Large intestine (tissue), 3 donors: ENCODE measurements around the gene CPXM2. TPM values are rescaled to one million over a fixed set of nuclear protein-coding genes. Genes with fewer than 3 reads are reported as not detected.

Source experiments
- DNase-seq, 2 donors: peaks; one replicate each; pipeline versions ENCODE4 v3.0.0 to v3.0.0-alpha.2; 2013
- H3K27ac ChIP-seq: one replicate; pipeline ENCODE4 v1.5.1; 2013; ENCODE audit warnings: low read length
- H3K27me3 ChIP-seq: 2 replicates; pipeline ENCODE4 v1.6.1; 2013; ENCODE audit warnings: low read length; ENCODE audit not compliant: control insufficient read depth, insufficient read depth
- H3K36me3 ChIP-seq: 2 replicates; pipeline ENCODE4 v1.6.1; 2013; ENCODE audit warnings: low read length; ENCODE audit not compliant: control insufficient read depth, insufficient read depth
- H3K4me1 ChIP-seq: one replicate; pipeline ENCODE4 v1.6.1; 2013; ENCODE audit warnings: low read length; ENCODE audit not compliant: control insufficient read depth, insufficient read depth
- H3K4me3 ChIP-seq: one replicate; pipeline ENCODE4 v1.5.1; 2013; ENCODE audit warnings: low read length
- H3K9me3 ChIP-seq: one replicate; pipeline ENCODE4 v1.6.1; 2013; ENCODE audit warnings: mild to moderate bottlenecking, low read depth, low read length, moderate library complexity; ENCODE audit not compliant: control insufficient read depth
- WGBS: methylation state at CpG from one replicate; pipeline ENCODE4 v1.1.5; 2013; ENCODE audit warnings: low lambda C conversion rate; ENCODE audit not compliant: insufficient coverage; 5-methylcytosine and 5-hydroxymethylcytosine counted together
- polyA plus RNA-seq: library from polyadenylated mRNA; unstranded; fragments of 120-200 nt; gene quantifications from one replicate; pipeline ENCODE4 v1.2.1, GENCODE V29; 2013

Gene CPXM2
- polyA plus RNA-seq, 1 donor, result 63.9 TPM

- H3K27me3 ChIP-seq, result no peaks in the 10 kb centered on the region
- WGBS, result 100% methylated on average over 1 of the region's 3 CpGs
- H3K27ac ChIP-seq, result no peak overlapping the region
- no peak overlapping the region for H3K4me3 ChIP-seq
- no peak for DNase-seq
- no peaks in the 10 kb centered on the region for H3K9me3 ChIP-seq
- H3K4me1 ChIP-seq, result peaks cover 3% of the 10 kb centered on the region
- no peaks in the 10 kb centered on the region for H3K36me3 ChIP-seq
These were observed 86.9 kb downstream of the CPXM2 start for GRCh38 chr10:123804716-123805115.

GRCh38 chr10:123800821-123801220 lies 90.8 kb downstream of the CPXM2 start:
- no peaks in the 10 kb centered on the region for H3K9me3 ChIP-seq
- H3K4me3 ChIP-seq, result no peak overlapping the region
- no peak overlapping the region for H3K27ac ChIP-seq
- no peak for DNase-seq
- no CpG with 5 or more reads among the region's 7 CpGs for WGBS
- H3K4me1 ChIP-seq, result no peaks in the 10 kb centered on the region
- H3K36me3 ChIP-seq, result peaks cover 8% of the 10 kb centered on the region
- H3K27me3 ChIP-seq, result no peaks in the 10 kb centered on the region

- H3K36me3 ChIP-seq, result peaks cover 9% of the 10 kb centered on the region
- no peaks in the 10 kb centered on the region for H3K9me3 ChIP-seq
- 24% methylated on average over 6 of the region's 9 CpGs for WGBS
- no peak overlapping the region for H3K27ac ChIP-seq
- DNase-seq, result no peak
- no peak overlapping the region for H3K4me3 ChIP-seq
- H3K27me3 ChIP-seq, result no peaks in the 10 kb centered on the region
- H3K4me1 ChIP-seq, result no peaks in the 10 kb centered on the region
These were observed 91.3 kb downstream of the CPXM2 start for GRCh38 chr10:123800289-123800688.

- no peaks in the 10 kb centered on the region for H3K4me1 ChIP-seq
- WGBS, result no CpG with 5 or more reads among the region's 1 CpG
- no peak for DNase-seq
- H3K36me3 ChIP-seq, result peaks cover 9% of the 10 kb centered on the region
- no peak overlapping the region for H3K4me3 ChIP-seq
- no peaks in the 10 kb centered on the region for H3K27me3 ChIP-seq
- no peak overlapping the region for H3K27ac ChIP-seq
- H3K9me3 ChIP-seq, result no peaks in the 10 kb centered on the region
These were observed 92.8 kb downstream of the CPXM2 start for GRCh38 chr10:123798856-123799255.

GRCh38 chr10:123797813-123798212 lies 93.8 kb downstream of the CPXM2 start:
- WGBS, result no CpG with 5 or more reads among the region's 3 CpGs
- no peaks in the 10 kb centered on the region for H3K27me3 ChIP-seq
- no peaks in the 10 kb centered on the region for H3K9me3 ChIP-seq
- no peaks in the 10 kb centered on the region for H3K4me1 ChIP-seq
- H3K27ac ChIP-seq, result no peak overlapping the region
- H3K36me3 ChIP-seq, result peaks cover 9% of the 10 kb centered on the region
- no peak overlapping the region for H3K4me3 ChIP-seq
- DNase-seq, result no peak

- Histone ChIP-seq H3K4me1 (no peaks in the 10 kb centered on the region), H3K27me3 (no peaks in the 10 kb centered on the region)
- no CpG with 5 or more reads among the region's 5 CpGs for WGBS
These were observed 94.9 kb downstream of the CPXM2 start for GRCh38 chr10:123796736-123797135.

GRCh38 chr10:123795846-123796590 lies 95.6 kb downstream of the CPXM2 start:
- no peak overlapping the region for H3K4me3 ChIP-seq
- DNase-seq, result no peak
- no peak overlapping the region for H3K27ac ChIP-seq
- no peaks in the 10 kb centered on the region for H3K27me3 ChIP-seq
- no peaks in the 10 kb centered on the region for H3K4me1 ChIP-seq
- H3K36me3 ChIP-seq, result peaks cover 14% of the 10 kb centered on the region
- H3K9me3 ChIP-seq, result no peaks in the 10 kb centered on the region
- WGBS, result no CpG with 5 or more reads among the region's 11 CpGs

More at GRCh38 chr10:123796736-123797135, 94.9 kb downstream of the CPXM2 start:
- no peak overlapping the region for H3K27ac ChIP-seq
- no peaks in the 10 kb centered on the region for H3K9me3 ChIP-seq
- no peak overlapping the region for H3K4me3 ChIP-seq
- DNase-seq, result no peak
- H3K36me3 ChIP-seq, result peaks cover 10% of the 10 kb centered on the region

- WGBS, result 90% methylated on average over 4 of the region's 10 CpGs
- H3K27me3 ChIP-seq, result no peaks in the 10 kb centered on the region
- no peak overlapping the region for H3K27ac ChIP-seq
These were observed 96.3 kb downstream of the CPXM2 start for GRCh38 chr10:123795196-123795780.

GRCh38 chr10:123792248-123792978 lies 99.2 kb downstream of the CPXM2 start:
- no peak for DNase-seq
- Histone ChIP-seq H3K27ac (no peak overlapping the region), H3K36me3 (peaks cover 8% of the 10 kb centered on the region), H3K4me3 (no peak overlapping the region), H3K27me3 (no peaks in the 10 kb centered on the region), H3K4me1 (no peaks in the 10 kb centered on the region), H3K9me3 (no peaks in the 10 kb centered on the region)
- no CpG with 5 or more reads among the region's 11 CpGs for WGBS

More at GRCh38 chr10:123795196-123795780, 96.3 kb downstream of the CPXM2 start:
- Histone ChIP-seq H3K4me1 (no peaks in the 10 kb centered on the region), H3K36me3 (peaks cover 14% of the 10 kb centered on the region), H3K4me3 (no peak overlapping the region), H3K9me3 (no peaks in the 10 kb centered on the region)
- DNase-seq, result no peak

- peaks cover 8% of the 10 kb centered on the region for H3K36me3 ChIP-seq
- 80% methylated on average over 5 of the region's 13 CpGs for whole genome bisulfite sequencing
- no peaks in the 10 kb centered on the region for H3K27me3 ChIP-seq
- peak overlapping the region; percentile 3 for H3K27ac ChIP-seq
- H3K4me1 ChIP-seq, result no peaks in the 10 kb centered on the region
- no peak overlapping the region for H3K4me3 ChIP-seq
- H3K9me3 ChIP-seq, result no peaks in the 10 kb centered on the region
- DNase-seq, result peak; percentile 19 to 62
These were observed 101.3 kb downstream of the CPXM2 start for GRCh38 chr10:123790132-123790885.
